GM04503 (cell line): ENCODE data around the gene DOK3.

Source experiments
- DNase-seq: peaks from one replicate; pipeline ENCODE4 v3.0.0-alpha.2; 2012; ENCODE audit warnings: low read depth

Gene DOK3

GRCh38 chr5:177468685-177469628 is 40.7 kb downstream of the DOK3 start:
- DNase-seq: no peak

- no peak for DNase-seq
Observed at GRCh38 chr5:177468329-177468684, 41.3 kb downstream of the DOK3 start.

- DNase-seq: no peak
Observed at GRCh38 chr5:177467436-177467835, 42.2 kb downstream of the DOK3 start.

DNA sequence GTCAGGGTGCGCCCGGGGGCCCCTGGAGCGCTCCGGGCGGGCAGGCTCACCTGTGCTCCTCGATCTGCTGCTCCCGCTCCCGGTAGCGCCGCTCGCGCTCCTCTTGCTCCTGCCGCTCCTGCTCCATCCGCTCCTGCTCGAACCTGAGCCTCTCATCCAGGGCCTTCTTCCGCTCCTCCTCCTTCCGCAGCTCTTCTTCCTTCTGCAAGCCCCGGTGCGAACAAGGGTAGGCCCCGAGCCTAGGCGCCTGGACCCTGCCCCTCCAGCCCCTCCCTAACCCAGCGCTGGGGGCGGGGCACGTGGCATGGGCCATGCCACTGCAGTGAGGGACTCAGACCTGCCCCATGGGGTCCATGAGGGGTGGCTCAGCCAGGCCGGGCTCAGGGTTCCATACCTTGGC is 42.8 kb downstream of the DOK3 start:
- DNase-seq: no peak

DNA sequence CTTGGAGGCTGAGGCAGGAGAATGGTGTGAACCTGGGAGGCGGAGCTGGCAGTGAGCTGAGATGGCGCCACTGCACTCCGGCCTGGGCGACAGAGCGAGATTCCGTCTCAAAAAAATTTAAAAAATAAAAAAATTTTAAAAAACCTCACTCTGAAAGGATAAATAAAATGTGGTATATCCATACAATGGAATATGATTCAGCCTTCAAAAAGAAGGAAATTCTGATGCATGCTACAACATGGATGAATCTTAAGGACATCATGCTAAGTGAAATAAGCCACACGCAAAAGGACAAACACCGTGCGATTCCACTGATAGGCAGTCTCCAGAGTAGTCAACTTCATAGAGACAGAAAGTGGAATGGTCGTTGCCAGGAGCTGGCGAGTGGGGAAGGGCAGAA is 44.6 kb downstream of the DOK3 start:
- no peak for DNase-seq

- DNase-seq: no peak
Observed at GRCh38 chr5:177462021-177462670, 47.5 kb downstream of the DOK3 start.

GRCh38 chr5:177459819-177460628 is 49.6 kb downstream of the DOK3 start:
- DNase-seq: no peak

DNA sequence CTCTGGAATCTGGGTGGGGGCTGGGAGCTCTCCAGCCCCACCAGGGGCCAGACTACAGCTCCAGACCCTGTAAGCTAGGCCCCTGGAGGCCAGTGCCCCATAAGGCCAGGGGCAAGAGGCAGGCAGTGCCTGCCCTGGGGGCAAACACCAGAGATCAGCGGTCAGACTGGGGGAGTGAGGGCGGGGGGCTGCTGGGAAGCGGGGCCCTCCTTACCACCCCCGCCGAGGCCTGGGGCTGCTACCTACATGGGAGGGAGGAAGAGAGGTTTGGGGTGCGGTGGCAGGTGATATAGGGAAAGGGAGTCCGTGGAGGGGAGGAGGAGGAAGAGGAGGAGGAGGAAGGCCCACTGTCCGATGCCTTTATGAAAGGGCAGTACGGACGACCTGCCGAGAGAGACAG is 50.3 kb downstream of the DOK3 start:
- DNase-seq: no peak

DNA sequence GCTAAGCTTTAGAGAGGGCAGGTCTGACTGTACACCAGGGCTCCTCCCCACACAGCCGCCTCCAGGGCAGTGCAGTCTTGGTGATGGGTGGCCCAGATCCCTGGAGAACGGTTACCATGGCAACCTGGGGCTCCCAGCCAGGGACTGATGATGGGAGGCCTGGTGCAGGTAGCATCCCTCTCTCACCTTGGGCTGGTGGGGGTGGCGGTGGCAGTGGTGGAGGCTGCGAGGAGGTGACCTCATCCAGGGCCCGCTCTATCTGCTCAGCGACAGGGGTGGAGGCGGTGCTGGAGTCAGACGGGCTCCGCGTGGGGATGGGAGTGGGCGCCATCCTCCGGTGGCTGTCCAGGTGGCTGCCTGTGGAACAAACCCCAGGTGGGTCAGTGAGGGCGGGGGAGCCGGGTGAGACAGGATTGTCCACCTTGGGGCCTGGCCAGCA is 50.7 kb downstream of the DOK3 start:
- no peak for DNase-seq

- DNase-seq: no peak
Observed at GRCh38 chr5:177457852-177458681, 51.6 kb downstream of the DOK3 start.

DNA sequence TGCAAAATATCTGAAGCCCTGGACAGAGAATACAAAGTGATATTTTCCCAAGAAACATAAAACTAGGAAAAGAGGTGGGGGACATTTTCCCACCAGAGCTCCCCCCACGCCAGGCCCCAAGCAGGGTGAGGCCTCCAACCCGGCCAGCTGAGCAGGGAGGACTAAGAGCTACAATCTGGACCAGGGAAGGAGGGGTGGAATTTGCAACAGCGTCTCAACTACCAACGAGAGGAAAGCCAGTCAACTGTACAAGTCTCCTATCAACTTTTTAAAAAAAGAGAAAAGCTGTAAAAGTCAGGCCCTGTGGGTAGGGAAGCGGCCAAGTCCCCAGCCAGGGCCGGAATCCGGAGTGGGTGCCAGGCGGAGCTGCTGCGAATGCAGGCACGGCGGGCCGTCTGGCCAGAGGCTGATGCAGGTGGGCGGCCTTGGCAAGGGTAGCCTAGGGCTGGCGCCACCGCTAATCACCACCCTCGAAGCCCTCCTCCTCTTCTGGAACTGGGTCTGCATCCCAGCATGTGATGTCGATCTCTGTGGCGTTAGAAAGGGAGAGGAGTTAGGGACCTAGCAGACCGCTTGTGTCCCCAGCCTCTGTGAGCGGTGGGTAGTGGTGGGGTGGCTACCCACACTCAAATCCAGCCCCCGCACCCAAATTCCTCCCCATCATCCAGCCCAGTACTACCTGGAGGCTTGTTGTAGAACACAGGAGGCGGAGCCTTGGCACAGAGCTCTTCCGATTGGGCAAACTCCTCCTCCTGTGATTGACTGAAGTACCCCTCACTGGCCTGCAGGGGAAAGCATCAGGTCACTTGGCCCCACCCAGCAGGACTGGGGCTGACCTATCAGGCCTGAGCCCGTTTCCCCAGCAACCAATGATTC is 52.4 kb downstream of the DOK3 start:
- DNase-seq: peak; percentile 87

DNA sequence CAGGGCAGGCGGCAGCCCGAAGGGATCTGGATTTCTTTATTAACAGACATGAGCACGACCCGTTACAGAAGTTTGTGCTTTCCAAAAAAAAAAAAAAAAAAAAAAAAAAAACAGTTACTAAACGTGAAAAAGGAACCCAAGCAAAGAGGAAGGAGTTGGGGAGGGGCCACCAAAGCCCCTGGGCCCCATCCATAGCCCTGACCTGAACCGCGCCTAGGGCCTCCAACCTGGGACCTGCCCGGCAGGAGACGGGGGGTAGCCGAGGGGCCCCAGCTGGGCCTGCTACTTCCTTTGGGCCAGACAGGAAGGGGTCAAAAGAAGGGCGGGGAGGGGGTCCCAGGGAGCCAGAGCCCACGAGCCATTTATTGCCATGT is 53.0 kb downstream of the DOK3 start:
- DNase-seq: no peak

- DNase-seq: no peak
Observed at GRCh38 chr5:177455661-177456590, 53.7 kb downstream of the DOK3 start.

DNA sequence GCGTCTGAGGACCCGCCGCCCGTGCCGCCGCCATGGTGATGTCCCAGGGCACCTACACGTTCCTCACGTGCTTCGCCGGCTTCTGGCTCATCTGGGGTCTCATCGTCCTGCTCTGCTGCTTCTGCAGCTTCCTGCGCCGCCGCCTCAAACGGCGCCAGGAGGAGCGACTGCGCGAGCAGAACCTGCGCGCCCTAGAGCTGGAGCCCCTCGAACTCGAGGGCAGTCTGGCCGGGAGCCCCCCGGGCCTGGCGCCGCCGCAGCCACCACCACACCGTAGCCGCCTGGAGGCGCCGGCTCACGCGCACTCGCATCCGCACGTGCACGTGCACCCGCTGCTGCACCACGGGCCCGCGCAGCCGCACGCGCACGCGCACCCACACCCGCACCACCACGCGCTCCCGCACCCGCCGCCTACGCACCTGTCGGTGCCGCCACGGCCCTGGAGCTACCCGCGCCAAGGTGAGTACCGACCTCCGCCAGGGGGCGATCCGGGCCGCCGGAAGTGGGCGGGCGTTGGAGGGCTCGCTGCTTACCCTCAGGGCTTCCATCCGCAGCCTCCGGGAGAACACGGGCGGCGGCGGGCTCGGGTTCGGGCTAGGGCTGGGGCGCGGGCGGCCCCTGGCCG is 54.5 kb downstream of the DOK3 start:
- no peak for DNase-seq

GRCh38 chr5:177454397-177455035 is 55.1 kb downstream of the DOK3 start:
- no peak for DNase-seq

DNA sequence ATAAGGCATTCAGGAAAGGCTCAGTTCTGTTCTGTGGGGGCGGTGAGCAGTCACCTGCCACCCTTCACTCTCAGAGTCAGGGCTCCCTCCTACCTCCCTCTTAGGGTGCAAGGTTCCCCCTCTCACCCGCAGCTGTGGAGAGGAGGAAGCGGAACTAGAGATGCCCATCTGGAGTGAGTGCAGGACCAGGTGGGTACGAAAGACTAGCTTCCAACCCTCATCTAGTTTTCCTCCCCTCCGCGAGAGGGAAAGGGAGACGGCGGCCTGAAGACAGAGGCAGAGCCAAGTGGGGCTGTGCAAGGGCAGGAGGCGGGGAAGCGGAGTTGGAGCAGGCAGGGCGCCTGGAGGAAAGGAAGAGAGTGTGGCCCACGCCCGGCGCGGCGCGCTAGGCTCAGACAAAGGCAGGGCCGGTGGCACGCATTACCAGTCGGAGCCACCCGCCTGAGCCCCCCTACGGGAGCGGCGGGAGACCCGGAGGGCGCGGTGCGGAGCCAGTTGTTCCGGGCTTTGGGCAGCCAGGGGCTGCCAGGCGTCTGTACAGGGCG is 55.7 kb downstream of the DOK3 start:
- DNase-seq: no peak

DNA sequence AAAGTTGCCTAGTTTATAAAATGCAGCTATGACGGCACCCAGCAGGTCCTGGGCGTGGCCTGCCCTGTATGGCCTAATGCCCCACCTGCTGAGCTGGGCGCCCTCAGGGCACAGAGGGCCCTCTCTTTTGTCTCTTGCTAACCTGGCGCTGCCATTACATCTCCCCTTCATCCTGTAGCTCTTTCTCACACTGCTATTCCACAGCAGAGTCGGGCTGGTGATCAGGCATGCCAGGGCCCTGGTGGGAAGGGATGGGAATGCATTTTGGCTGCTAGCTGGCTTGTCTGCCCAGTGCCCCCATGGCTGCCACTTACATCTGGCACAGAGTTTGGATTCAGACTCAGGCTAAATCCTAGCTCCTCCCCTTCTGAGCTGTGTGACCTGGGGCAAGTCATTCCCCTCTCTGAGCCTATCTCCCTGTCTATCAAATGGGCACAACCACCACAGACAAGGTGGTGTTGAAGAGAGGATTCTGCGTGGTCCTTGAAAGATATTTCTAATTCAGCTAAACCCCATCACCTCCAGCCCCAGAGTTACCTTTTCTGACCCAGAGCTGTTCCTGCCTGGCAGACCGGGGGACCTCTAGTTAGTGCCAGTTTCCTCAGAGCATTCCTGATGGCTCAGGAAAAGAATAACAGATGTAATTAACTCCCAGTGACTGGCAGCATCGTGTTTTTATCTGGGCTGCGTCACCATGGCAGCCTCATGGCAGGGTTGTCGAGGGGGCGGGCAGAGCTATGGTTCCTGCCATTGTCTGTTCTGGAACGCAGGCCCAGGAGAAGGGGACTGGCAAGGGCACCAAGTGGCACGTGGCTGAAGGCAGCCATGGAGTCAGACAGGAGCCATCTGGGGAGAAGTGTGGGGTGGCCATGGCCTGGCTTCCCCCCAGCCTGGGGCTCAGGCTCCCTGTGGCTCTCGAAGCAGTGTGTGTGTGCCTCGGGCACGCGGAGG is 56.7 kb downstream of the DOK3 start:
- DNase-seq: no peak
